Activated B cell treated with CpG ODN at 0.5 μM for 24 hours (primary cell): ENCODE results near the gene HSD17B10. TPM values are rescaled to one million over a fixed set of nuclear protein-coding genes. Genes with fewer than 3 reads are reported as not detected.

ENCODE experiments used
- ATAC-seq: fragments of 200-7000 bp; cut with Tn5 transposase; one replicate; pipeline ENCODE4 v1.10.0; 2021; ENCODE audit warnings: low read depth, mild to moderate bottlenecking, moderate library complexity
- CTCF ChIA-PET: fragments of 350-600 bp; sonication (Branson Sonifier 250); formaldehyde crosslinking; loops from one replicate; lab custom pipeline; 2021; ENCODE audit warnings: antibody characterized with exemption; lab: Charles Lee
- POLR2A ChIA-PET: fragments of 350-600 bp; sonication (Branson Sonifier 250); formaldehyde crosslinking; loops from one replicate; lab custom pipeline; 2021; ENCODE audit warnings: antibody characterized with exemption; lab: Charles Lee
- DNase-seq: peaks from one replicate; pipeline ENCODE4 v3.0.0; 2022
- H3K27ac Mint-ChIP-seq: one replicate; pipeline ENCODE4 v1.8.0; 2020; ENCODE audit warnings: mixed read lengths
- H3K27me3 Mint-ChIP-seq: one replicate; pipeline ENCODE4 v1.8.0; 2021; ENCODE audit warnings: mixed read lengths
- H3K36me3 Mint-ChIP-seq: one replicate; pipeline ENCODE4 v1.8.0; 2021; ENCODE audit warnings: low read depth, mixed read lengths
- H3K4me1 Mint-ChIP-seq: one replicate; pipeline ENCODE4 v1.8.0; 2021; ENCODE audit warnings: mixed read lengths
- H3K4me3 Mint-ChIP-seq: one replicate; pipeline ENCODE4 v1.8.0; 2020; ENCODE audit warnings: mild to moderate bottlenecking, mixed read lengths
- H3K9me3 Mint-ChIP-seq: one replicate; pipeline ENCODE4 v1.8.0; 2020; ENCODE audit warnings: mixed read lengths
- CTCF ChIP-seq: fragments of 200-600 bp; IDR thresholded peaks from one replicate; pipeline ENCODE4 v1.8.0; 2022; ENCODE audit warnings: antibody characterized with exemption, mild to moderate bottlenecking
- intact Hi-C: fragments of 100-400 bp; cut with micrococcal nuclease; formaldehyde crosslinking; loops from one replicate; pipeline ENCODE4 v1.15.1; 2024
- total RNA-seq: library from RNA; stranded (reverse); gene quantifications from 2 replicates; pipeline ENCODE4 v1.2.3, GENCODE V29; 2022

HSD17B10 gene
- 108 and 114 TPM in 2 replicates for total RNA-seq

DNA sequence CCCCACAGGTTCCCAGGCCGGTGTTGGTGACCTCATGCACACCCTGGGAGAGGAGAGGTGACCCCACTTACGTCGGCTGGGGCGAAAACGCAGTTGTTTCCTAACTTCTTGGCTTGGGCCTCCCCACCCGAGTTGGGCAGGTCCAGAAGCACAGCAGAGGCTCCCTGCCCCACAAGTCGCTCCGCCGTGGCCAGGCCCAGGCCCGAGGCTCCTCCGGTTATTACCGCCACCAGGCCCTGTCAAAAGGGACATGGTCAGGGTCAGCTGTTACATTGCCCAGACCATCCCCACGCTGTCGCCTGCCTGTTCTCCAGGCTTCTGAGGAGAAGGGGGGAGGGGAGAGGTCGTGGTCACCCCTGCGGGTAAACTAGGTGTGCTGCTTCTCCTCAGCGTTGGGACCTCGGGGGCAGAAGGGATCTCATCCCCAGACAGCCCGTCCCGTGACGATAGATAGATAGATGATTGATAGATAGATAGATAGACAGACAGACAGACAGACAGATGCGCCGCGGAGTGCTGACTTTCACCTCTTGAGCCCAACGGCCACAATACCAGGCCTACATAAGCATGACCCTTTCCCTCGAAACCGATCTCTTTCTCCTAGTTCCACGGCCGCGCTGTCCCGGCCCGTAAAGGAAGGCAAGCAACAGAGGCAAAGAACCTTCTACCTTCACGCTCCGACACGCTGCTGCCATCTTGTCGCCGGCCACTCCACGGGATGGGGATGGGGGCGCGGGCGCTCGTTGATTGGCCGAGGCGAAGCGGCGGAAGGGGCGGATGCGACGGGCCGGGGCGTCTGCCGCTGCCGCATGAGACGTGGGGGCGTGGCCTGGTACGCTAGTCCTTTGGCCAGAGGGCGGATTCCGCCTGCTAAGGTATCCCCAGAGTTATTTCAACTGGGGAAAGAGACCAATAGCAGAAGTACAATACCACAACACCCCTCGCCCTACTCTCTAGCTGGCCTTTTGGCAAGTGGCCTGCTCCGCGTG, at the start of gene HSD17B10:
Gene HSD17B10 (minus strand): TSS at position 720 of the 989 bp plus-strand sequence. CDS start 25 bp downstream, at position 695.
- H3K27me3 Mint-ChIP-seq = peaks cover 6% of the 10 kb centered on the region
- intact Hi-C loops = loop anchor here (1.0 to 5.0 kb wide), 3 partner anchors 12 to 923 kb away; partner anchors contain the start of genes FAM120C, RIBC1, SMC1A and WNK3
- H3K4me3 Mint-ChIP-seq = peak within 1 kb of the TSS; percentile 93
- H3K36me3 Mint-ChIP-seq = peaks cover 36% of the 10 kb centered on the region
- ATAC-seq (peak; percentile 98), DNase-seq (peak; percentile 75)
- no peak for TF ChIP-seq CTCF
- H3K27ac Mint-ChIP-seq = peak within 1 kb of the TSS; percentile 90
- H3K4me1 Mint-ChIP-seq = peaks cover 12% of the 10 kb centered on the region
- ChIA-PET CTCF (interaction anchor here (3.0 kb wide), 1 partner anchor 121 kb away, joined by 12 read pairs; no protein-coding TSS in a partner anchor), POLR2A (interaction anchor here (1.2 to 2.5 kb wide), 2 partner anchors 11 to 121 kb away, joined by 4 to 14 read pairs; partner anchors contain the start of genes RIBC1 and SMC1A)
- no peaks in the 10 kb centered on the region for H3K9me3 Mint-ChIP-seq

GRCh38 chrX:53483416-53483815, 49.2 kb upstream of the HSD17B10 start:
- ATAC-seq (no peak), DNase-seq (no peak)
- H3K27ac Mint-ChIP-seq = no peak overlapping the region
- H3K27me3 Mint-ChIP-seq = no peaks in the 10 kb centered on the region
- no peak overlapping the region for H3K4me3 Mint-ChIP-seq
- no peaks in the 10 kb centered on the region for H3K9me3 Mint-ChIP-seq
- intact Hi-C loops = no loop called here
- H3K4me1 Mint-ChIP-seq = peaks cover 2% of the 10 kb centered on the region
- ChIA-PET POLR2A (no interaction called here), CTCF (interaction anchor here (3.5 kb wide), 1 partner anchor 166 kb away, joined by 14 read pairs; no protein-coding TSS in a partner anchor)
- H3K36me3 Mint-ChIP-seq = no peaks in the 10 kb centered on the region
- no peak for TF ChIP-seq CTCF

DNA sequence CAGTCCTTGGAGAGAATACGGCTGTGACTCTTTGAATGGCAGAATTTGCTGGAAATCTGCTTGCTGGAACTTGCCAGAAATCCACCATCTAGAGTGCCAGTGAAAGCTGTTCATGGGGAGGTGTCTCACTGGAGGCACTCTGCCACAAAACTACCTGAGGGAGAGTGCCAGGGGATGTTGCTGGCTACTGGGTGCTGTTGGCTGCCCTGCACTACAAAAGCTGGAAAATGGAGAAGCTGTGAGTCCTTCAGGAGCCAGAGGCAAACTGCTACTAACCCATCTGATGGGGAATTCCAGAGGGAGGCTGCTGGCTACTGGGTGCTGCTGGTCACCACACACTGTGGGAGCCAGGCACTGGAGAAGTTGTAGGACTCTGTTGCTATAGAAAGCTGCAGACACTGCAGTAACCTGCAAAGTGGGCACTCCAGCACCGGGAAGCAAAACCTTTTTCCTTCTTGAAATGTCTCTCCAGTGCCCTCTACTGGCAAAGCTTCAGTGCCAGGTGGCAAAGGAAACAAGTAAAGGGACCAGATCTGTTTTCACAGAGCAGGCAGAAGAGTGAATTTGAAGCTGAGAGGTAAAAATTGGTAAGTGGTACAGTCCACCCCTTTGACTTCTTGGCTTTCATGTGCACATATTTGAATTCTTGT, 47.8 kb upstream of the HSD17B10 start:
- no peak for TF ChIP-seq CTCF
- no peak for ATAC-seq
- Mint-ChIP-seq H3K27ac (no peak overlapping the region), H3K9me3 (no peaks in the 10 kb centered on the region), H3K27me3 (no peaks in the 10 kb centered on the region), H3K4me3 (no peak overlapping the region), H3K4me1 (peaks cover 2% of the 10 kb centered on the region), H3K36me3 (no peaks in the 10 kb centered on the region)
- ChIA-PET POLR2A (interaction anchor here (0.6 to 0.7 kb wide), 2 partner anchors 170 to 411 kb away, joined by 3 to 5 read pairs; no protein-coding TSS in a partner anchor), CTCF (interaction anchor here (0.7 to 3.5 kb wide), 8 partner anchors 10 to 170 kb away, joined by 3 to 24 read pairs (median 3); no protein-coding TSS in a partner anchor)
- peak; percentile 12 for DNase-seq
- intact Hi-C loops = loop anchor here (1.0 kb wide), 2 partner anchors 165 to 169 kb away; no protein-coding TSS in a partner anchor

DNA sequence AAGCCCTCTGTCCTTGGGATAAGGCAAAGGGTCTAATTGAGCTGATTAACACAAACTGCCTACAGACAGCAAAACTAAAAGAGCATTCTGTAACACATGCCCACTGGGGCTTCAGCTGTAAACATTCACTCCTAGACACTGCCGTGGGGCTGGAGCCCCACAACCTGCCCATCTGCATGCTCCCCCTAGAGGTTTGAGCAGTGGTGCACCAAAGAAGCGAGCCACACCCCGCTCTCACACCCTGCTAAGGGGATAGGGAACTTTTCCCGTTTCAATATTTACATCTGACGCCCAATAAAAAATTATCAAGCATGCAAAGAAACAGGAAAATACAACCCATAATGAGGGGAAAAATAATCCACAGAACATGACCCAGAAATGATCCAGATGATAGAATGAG, 46.9 kb upstream of the HSD17B10 start:
- DNase-seq (no peak), ATAC-seq (no peak)
- ChIA-PET POLR2A (no interaction called here), CTCF (interaction anchor here (1.2 to 3.5 kb wide), 4 partner anchors 9 to 169 kb away, joined by 3 to 24 read pairs (median 10); no protein-coding TSS in a partner anchor)
- intact Hi-C loops = no loop called here
- Mint-ChIP-seq H3K27ac (no peak overlapping the region), H3K4me3 (no peak overlapping the region), H3K4me1 (peaks cover 2% of the 10 kb centered on the region), H3K36me3 (no peaks in the 10 kb centered on the region), H3K27me3 (no peaks in the 10 kb centered on the region), H3K9me3 (no peaks in the 10 kb centered on the region)
- TF ChIP-seq CTCF = no peak
